H7 (cell line): ENCODE data around the gene SRP54. TPM values are rescaled to one million over a fixed set of nuclear protein-coding genes. Genes with fewer than 3 reads are reported as not detected.

Source experiments
- DNase-seq: peaks from one replicate; pipeline ENCODE4 v3.0.0; 2012
- H3K27me3 ChIP-seq: 2 replicates; pipeline ENCODE4 v1.6.0; 2011; ENCODE audit warnings: mild to moderate bottlenecking, low read length; ENCODE audit not compliant: control insufficient read depth, insufficient read depth
- H3K36me3 ChIP-seq: replicated peaks from 2 replicates; pipeline ENCODE4 v1.5.1; 2011; ENCODE audit warnings: low read length; ENCODE audit not compliant: control insufficient read depth, insufficient read depth
- H3K4me3 ChIP-seq: 2 replicates; pipeline ENCODE4 v1.5.1; 2011; ENCODE audit warnings: low read depth, mild to moderate bottlenecking, control low read depth, low read length, moderate library complexity; ENCODE audit not compliant: insufficient read depth
- total RNA-seq: library from RNA; depleted of rRNA; stranded (reverse); fragments of >200 nt; shearing (Covaris generic); gene quantifications from 2 replicates; pipeline ENCODE4 v1.2.3, GENCODE V29; 2014

Gene SRP54
- total RNA-seq, 1 experiment from 2014 or later = 55.8 TPM

DNA sequence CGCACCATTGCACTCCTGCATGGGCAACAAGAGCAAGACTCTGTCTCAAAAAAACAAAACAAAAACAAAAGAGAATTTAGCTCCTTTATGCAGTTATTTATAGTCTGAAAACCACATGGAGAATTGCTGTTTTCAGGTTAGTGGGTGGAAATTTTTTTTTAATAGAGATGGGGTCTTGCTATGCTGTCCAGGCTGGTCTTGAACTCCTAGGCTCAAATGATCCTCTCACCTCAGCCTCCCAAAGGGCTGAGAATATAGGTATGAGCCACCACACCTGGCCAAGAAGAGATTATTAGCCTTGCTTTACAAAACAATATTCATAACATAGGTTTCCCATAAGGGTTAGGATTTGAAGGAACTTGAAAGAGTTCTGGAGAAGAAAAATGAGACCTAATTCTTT is 12.1 kb upstream of the SRP54 start:
- no peaks in the 10 kb centered on the region for H3K27me3 ChIP-seq
- DNase-seq = no peak
- peaks cover 2% of the 10 kb centered on the region; the same call in 1 of the 2 replicates for H3K36me3 ChIP-seq
- no peak overlapping the region for H3K4me3 ChIP-seq

DNA sequence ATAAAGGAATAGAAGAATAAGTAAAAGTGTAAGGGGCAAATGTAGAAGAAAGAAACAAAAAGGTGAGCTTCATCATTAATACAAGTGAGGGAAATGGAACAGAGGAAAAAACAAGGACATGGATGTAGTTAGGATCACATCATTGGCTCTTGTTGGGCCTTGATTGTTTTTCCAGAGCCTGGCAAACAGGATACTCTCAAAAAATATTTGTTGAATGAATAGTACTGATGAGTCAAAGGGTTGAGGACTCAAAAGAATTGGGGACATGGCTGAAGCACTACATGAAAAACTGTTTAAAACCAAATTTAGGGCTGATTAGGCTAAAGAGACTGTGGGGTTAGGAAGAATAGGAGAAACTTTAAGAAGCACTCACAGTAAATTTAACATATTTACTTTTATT is 11.4 kb upstream of the SRP54 start:
- no peak for DNase-seq
- no peaks in the 10 kb centered on the region for H3K27me3 ChIP-seq
- no peak overlapping the region for H3K4me3 ChIP-seq
- peaks cover 2% of the 10 kb centered on the region; the same call in 1 of the 2 replicates for H3K36me3 ChIP-seq

DNA sequence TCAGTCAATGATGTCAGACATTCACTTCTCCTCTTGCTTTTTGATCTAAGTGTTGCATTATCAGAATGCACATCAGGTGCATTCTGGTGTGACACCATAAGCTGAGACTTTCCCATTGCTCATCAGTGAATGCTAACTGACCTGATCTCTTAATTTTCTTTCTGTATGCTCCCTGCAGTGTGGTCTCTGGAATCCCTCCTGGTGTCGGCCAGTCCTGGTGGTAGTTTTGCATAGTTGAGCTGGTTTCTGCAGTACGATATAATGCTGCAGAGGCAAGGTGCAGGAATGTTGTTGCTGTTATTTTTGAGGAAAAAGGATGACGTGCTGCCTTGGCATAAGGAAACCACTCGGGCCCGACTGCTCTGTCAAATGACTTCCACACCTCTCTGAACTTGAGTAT is 11.0 kb upstream of the SRP54 start:
- no peak for DNase-seq
- no peaks in the 10 kb centered on the region for H3K27me3 ChIP-seq
- H3K4me3 ChIP-seq = no peak overlapping the region

DNA sequence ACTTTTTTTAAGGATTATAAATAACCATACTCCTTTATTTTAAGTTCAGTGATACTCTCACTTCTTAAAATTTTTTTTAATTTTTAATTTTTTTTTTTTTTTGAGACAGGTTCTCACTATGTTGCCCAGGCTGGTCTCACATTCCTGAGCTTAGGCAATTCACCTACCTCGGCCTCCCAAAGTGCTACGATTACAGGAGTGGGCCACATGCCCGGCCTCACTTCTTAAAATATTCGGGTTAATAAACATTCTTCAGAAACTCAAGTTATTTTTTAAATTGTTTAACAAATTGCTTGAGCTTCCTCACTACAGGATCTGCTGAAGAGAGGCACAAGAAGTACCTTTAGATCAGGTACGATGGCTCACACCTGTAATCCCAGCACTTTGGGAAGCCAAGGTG is 4.3 kb upstream of the SRP54 start:
- no peaks in the 10 kb centered on the region for H3K27me3 ChIP-seq
- H3K4me3 ChIP-seq = no peak overlapping the region
- H3K36me3 ChIP-seq = no peaks in the 10 kb centered on the region
- DNase-seq = no peak

More for the DNA sequence above, 11.0 kb upstream of the SRP54 start:
- peaks cover 2% of the 10 kb centered on the region; the same call in 1 of the 2 replicates for H3K36me3 ChIP-seq

DNA sequence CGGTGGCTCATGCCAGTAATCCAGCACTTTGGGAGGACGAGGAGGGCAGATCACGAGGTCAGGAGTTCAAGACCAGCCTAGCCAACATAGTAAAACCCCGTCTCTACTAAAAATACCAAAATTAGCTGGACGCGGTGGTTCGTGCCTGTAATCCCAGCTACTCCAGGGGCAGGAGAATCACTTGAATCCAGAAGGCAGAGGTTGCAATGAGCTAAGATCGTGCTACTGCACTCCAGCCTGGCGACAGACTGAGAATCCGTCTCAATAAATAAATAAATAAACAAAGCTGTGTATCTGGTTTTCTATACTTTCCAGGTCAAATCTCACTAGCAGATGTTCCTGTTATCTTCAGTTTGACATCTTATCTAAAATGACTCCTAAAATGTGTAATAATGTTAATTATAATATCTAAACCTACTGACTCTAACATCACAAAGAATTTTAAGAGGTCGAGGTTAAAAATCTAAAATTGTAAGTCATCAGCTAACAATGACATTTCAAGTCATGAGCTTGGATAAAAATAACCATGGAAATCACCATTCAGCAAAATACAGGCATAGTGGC is 2.4 kb upstream of the SRP54 start:
- H3K4me3 ChIP-seq = no peak overlapping the region
- no peak for DNase-seq
- H3K36me3 ChIP-seq = no peaks in the 10 kb centered on the region
- no peaks in the 10 kb centered on the region for H3K27me3 ChIP-seq

DNA sequence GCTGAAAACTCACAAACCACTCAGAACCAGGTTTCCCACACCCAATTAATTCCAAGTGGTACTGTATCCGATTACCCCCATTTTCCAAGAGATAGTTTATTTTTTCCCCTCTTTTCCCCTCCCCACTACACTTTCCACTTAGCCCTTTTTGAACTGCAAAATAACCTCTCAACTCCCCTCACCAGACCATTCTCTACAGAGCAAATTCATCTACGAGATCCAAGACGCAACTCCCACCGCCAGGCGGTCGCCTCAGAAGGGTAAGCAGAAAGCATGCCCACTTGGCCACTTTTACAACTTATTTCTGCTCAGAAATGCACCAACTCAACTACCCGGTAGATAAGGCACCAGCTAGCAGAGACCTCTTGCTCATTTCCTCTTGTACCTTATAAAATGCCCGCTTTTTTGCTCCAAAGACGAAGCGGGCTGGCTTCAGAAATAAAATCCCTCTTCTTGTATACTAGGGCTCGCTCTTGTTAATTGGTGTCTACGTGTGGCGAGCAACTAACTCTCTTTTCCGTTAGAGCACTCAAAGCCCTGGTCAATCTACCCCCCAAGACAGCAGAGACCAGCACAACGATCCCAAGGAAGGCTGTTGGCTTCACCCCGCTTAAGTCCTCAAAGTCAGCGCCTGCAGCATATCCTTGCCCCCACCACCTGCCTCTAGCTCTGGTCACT is 910 bp upstream of the SRP54 start:
- H3K4me3 ChIP-seq = peak overlapping the region; percentile 69
- H3K27me3 ChIP-seq = no peaks in the 10 kb centered on the region
- DNase-seq = peak; percentile 30
- H3K36me3 ChIP-seq = no peaks in the 10 kb centered on the region

DNA sequence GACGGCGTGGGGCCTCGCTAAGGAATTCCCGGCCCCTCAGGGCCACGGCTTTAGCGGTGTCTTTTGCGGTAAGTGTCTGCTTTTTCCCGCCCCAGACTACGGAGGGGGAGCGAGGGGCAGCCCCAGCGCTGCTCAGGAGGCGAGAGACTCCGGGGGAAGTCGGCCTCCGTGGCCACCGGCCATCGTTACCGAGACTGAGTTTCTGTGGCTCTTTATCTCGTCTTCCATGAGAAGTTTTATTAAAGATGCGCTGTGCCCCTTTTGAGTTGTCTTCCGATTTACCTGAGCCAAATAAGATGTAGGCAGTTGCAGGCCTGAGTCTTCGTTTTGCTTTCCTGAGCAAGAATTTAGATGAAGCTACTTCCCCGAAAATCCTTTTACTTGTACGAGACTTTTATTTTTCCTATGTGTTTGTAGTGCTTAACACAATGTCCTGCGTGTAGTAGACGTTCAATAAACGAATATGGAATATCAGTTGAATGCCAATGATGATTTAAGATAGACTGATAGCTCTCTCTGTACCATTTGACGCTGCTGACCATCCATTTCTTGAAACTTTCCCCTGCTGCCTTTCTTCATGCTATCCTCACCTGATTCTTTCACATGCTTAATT is 462 bp downstream of the SRP54 start:
- no peaks in the 10 kb centered on the region for H3K27me3 ChIP-seq
- H3K4me3 ChIP-seq = peak overlapping the region; percentile 69
- DNase-seq = no peak
- no peaks in the 10 kb centered on the region for H3K36me3 ChIP-seq

DNA sequence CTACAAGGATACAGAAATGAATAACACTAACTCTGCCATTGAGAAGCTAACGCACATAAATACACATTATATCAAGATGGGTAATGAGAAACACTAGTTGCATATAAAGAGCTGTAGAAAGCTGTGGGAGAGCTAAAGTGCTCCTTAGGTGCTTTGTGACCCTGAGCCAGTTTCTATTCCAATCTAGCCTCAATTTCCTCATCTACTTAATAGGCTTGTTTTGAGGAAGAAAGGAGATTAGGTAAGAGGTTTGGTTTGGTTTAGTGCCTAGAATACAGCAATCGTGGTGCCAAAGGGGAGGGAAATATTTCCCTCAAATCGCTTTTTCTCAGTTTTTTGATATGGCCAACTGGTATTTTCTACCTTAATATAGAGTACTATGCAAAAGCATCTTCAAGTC is 994 bp downstream of the SRP54 start:
- no peak for DNase-seq
- Histone ChIP-seq H3K36me3 (no peaks in the 10 kb centered on the region), H3K4me3 (peak overlapping the region; percentile 69), H3K27me3 (no peaks in the 10 kb centered on the region)

DNA sequence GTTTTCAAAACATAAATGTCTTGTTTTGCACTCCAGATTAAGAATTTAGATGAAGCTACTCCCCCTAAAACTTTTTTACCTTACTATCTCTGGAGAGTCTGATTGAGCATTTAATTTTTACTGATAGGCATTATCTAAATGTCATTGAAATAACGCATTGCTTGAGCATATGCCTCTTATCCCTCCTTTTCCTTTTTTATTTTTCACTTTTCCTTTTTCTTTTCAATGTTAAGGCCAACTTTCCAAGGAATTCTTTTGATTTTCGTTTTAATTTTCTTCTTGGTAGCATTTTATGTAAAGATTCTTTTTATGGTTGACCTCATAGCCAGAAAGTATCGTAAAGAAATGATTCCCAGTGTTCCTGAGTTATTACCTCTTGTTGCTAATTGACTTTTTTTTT is 2.9 kb downstream of the SRP54 start:
- Histone ChIP-seq H3K36me3 (no peaks in the 10 kb centered on the region), H3K27me3 (no peaks in the 10 kb centered on the region), H3K4me3 (no peak overlapping the region)
- DNase-seq = no peak

DNA sequence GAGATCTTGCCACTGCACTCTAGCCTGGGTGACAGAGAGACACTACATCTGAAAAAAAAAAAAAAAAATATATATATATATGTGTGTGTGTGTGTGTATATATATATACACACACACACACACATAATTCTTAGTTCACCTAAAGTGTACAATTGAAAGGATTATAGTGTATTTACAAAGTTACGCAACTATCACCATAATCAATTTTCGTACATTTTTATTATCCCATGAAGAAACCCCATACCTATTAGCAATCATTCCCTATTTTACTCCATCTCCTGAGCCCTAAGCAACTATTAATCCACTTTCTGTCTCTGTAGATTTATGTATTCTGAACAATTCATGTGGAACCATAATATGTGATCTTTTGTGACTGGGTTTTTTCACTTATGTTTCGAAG is 4.4 kb downstream of the SRP54 start:
- Histone ChIP-seq H3K27me3 (no peaks in the 10 kb centered on the region), H3K4me3 (no peak overlapping the region), H3K36me3 (no peaks in the 10 kb centered on the region)
- DNase-seq = no peak

DNA sequence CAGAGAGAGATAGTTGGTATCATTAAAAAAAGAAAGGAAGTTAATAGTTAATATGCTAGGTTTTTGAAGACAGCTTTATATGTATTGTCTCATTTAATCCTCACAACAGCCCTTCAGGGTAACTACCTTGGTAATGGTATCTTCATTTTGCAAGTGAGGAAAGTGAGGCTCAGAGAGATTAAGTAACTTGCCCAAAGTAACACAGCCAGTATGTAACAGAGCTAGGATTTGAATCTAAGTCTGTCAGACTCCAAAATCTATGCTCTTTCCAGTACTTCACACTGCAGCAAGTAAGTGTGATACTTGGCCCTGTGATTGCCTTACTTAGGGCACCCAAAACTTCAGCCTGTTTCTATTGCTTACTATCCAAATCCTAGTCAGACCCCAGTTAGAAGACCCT is 7.0 kb downstream of the SRP54 start:
- Histone ChIP-seq H3K36me3 (no peaks in the 10 kb centered on the region), H3K4me3 (no peak overlapping the region), H3K27me3 (no peaks in the 10 kb centered on the region)
- DNase-seq = no peak

DNA sequence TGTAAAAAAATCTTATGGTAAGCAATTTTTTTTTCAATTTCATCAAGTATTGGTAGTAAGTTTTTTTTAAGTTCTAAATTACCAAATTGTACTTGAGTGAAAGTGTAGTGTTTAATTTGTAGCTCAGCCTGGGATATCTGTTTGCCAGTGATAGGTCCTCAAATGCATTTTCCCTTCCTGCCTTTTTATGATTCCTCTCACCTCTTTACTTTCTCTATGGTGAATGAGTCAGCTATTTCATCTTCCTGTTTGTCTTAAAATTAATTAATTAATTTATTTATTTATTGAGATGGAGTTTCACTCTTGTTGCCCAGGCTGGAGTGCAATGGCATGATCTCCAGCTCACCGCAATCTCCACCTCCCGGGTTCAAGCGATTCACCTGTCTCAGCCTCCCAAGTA is 10.6 kb downstream of the SRP54 start:
- Histone ChIP-seq H3K27me3 (no peaks in the 10 kb centered on the region), H3K36me3 (no peaks in the 10 kb centered on the region), H3K4me3 (no peak overlapping the region)
- no peak for DNase-seq

DNA sequence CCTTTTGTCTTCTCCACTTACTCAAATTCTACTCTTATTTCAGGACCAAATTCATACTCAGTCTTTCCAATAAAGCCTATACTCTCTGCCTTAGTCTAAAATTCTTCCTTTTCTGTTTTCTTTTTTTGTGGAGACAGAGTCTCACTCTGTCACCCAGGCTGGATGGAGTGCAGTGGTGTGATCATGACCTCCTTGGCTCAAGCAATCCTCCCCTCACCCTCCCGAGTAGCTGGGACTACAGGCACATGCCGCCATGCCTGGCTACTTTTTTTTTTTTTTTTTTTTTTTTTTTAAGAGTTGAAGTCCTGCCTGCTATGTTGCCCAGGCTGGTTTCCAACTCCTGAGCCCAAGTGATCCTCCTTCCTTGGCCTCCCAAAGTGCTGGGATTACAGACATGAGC is 11.9 kb downstream of the SRP54 start:
- no peak for DNase-seq
- Histone ChIP-seq H3K36me3 (peaks cover 2% of the 10 kb centered on the region), H3K27me3 (no peaks in the 10 kb centered on the region), H3K4me3 (no peak overlapping the region)

DNA sequence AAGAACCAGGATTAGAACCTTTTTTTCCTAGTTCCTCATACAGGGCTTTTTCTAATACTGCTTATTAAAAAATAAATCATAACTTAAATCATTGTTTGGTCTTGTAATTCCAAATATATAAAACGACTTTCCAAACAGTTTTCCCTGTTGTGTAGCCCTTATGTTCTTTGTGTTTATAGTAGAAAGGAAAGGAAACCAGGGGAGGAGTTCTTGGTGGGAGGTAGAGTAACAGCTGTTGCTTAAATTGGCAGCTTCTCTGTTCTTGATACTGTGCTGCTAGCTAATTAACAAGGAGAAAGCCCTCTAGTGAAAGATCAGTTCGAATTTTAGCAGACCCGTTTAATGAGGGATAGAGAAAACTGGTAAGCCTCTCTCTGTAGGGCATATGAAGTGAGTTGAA is 15.0 kb downstream of the SRP54 start:
- no peak for DNase-seq
- H3K4me3 ChIP-seq = no peak overlapping the region
- no peaks in the 10 kb centered on the region for H3K27me3 ChIP-seq
- H3K36me3 ChIP-seq = peaks cover 2% of the 10 kb centered on the region

DNA sequence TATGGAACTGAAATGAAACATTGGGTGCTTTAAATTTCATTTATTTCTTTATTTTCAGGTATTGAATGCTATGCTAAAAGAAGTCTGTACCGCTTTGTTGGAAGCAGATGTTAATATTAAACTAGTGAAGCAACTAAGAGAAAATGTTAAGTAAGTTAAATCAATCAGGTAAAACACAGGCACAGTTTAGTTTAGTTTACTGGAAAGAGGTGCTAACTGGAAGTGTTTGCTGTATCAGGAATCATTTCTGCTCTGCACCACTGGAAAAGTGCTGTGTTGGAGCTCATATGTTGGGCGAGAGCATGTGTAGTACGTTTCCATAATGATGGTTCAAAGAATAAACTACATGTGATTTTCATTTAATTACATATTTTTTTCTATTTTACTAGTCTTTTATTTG is 16.7 kb downstream of the SRP54 start:
- Histone ChIP-seq H3K4me3 (no peak overlapping the region), H3K36me3 (peaks cover 2% of the 10 kb centered on the region), H3K27me3 (no peaks in the 10 kb centered on the region)
- no peak for DNase-seq
